Spleen (tissue), 11 donors: Measurements from ENCODE around the gene AIRE. TPM values are rescaled to one million over a fixed set of nuclear protein-coding genes. Genes with fewer than 3 reads are reported as not detected.

Experiments
- DNase-seq: peaks from one replicate; pipeline ENCODE4 v3.0.0-alpha.2; 2020
- H3K27ac ChIP-seq, 8 donors: fragments of 200-600 bp; sonication (generic) in 7 of 8; 1 replicate in 4 of 8; 2 replicates in 4 of 8; pipeline versions ENCODE4 v1.5.0 to v1.8.0; 2016 to 2021; ENCODE audit warnings: inconsistent platforms in 4 of 8, mild to moderate bottlenecking in 4 of 8, moderate library complexity in 1 of 8
- H3K27me3 ChIP-seq, 7 donors: fragments of 200-600 bp; sonication (generic) in 6 of 7; replicated peaks in 1 of 7; 1 replicate in 4 of 7; 2 replicates in 3 of 7; pipeline versions ENCODE4 v1.5.0 to v1.8.0; 2016 to 2021; ENCODE audit warnings: inconsistent platforms in 3 of 7, mild to moderate bottlenecking in 1 of 7
- H3K36me3 ChIP-seq, 6 donors: fragments of 200-600 bp; sonication (generic) in 5 of 6; 1 replicate in 4 of 6; 2 replicates in 2 of 6; pipeline versions ENCODE4 v1.5.0 to v1.8.0; 2016 to 2021; ENCODE audit warnings: inconsistent platforms in 2 of 6
- H3K4me1 ChIP-seq, 6 donors: fragments of 200-600 bp; sonication (generic) in 5 of 6; 1 replicate in 3 of 6; 2 replicates in 3 of 6; pipeline versions ENCODE4 v1.5.0 to v1.8.0; 2016 to 2021; ENCODE audit warnings: inconsistent platforms in 3 of 6
- H3K4me3 ChIP-seq, 8 donors: fragments of 200-600 bp; sonication (generic) in 7 of 8; 1 replicate in 4 of 8; 2 replicates in 4 of 8; pipeline versions ENCODE4 v1.5.0 to v1.8.0; 2016 to 2021; ENCODE audit warnings: inconsistent platforms in 4 of 8, mild to moderate bottlenecking in 4 of 8, moderate library complexity in 2 of 8
- H3K9me3 ChIP-seq, 8 donors: fragments of 200-600 bp; sonication (generic) in 7 of 8; 1 replicate in 4 of 8; 2 replicates in 4 of 8; pipeline versions ENCODE4 v1.5.0 to v1.8.0; 2016 to 2021; ENCODE audit warnings: inconsistent platforms in 4 of 8
- POLR2A ChIP-seq, 3 donors: fragments of 450-650 bp; IDR thresholded peaks; one replicate each; pipeline ENCODE4 v1.5.1; 2017; ENCODE audit warnings: antibody characterized with exemption in 3 of 3, mild to moderate bottlenecking in 1 of 3
- POLR2AphosphoS5 ChIP-seq, 3 donors: sonication (generic); formaldehyde crosslinking; IDR thresholded peaks; one replicate each; pipeline ENCODE4 v1.5.1; 2017; ENCODE audit warnings: antibody characterized with exemption in 3 of 3
- WGBS, 5 donors: extraction: QIAGEN DNeasy Blood & Tissue Kit in 3 of 5; methylation state at CpG; one replicate each; pipeline versions ENCODE4 v1.1.5 to v1.1.7; 2013 to 2018; 5-methylcytosine and 5-hydroxymethylcytosine counted together
- intact Hi-C: fragments of 100-400 bp; cut with DNase I; formaldehyde crosslinking; loops from one replicate; pipeline ENCODE4 v1.15.0; 2023; ENCODE audit warnings: low total_unique reads
- polyA plus RNA-seq, 3 donors: library from polyadenylated mRNA; stranded (reverse); fragments of 200-250 nt; gene quantifications; one replicate each; pipeline ENCODE4 v1.2.1, GENCODE V29; 2013
- total RNA-seq, 7 donors: library from RNA; depleted of rRNA in 3 of 7; stranded (reverse); fragments of >200 nt in 3 of 7; fragmentation: NEBNext Ultra II Directional in 4 of 7; extraction: Animal tissue kit (Norgen Biotek cat#: 25700) in 4 of 7; gene quantifications; one replicate each; pipeline versions ENCODE4 v1.1.0 to v1.2.1, GENCODE V29; 2016 to 2021
- TF ChIP-seq, protein P1 (sequence below), 11 experiments: fragments of 200-600 bp in 7 of 11; fragments of 450-650 bp in 4 of 11; sonication (generic) in 4 of 11; IDR thresholded peaks in 8 of 11; conservative IDR thresholded peaks in 3 of 11; 1 replicate in 7 of 11; 2 replicates in 4 of 11; pipeline versions ENCODE4 v1.4.0 to v1.8.0; 2016 to 2021; ENCODE audit warnings: antibody characterized with exemption in 11 of 11, inconsistent platforms in 4 of 11, mild to moderate bottlenecking in 1 of 11
- donor health status: healthy with polysubstance abuse.
- donor health status: DM: no; HTN: no; CAD: no; lungs with moderate emphysema.
- donor health status: DM: no; HTN: no; CAD: no.
- donor health status: Bipolar disorder and iron deficiency.
- donor health status: healthy.
- donor health status: DM: no; HTN: no; CAD: no.
- donor health status: DM: yes; HTN: yes; CAD: no.

AIRE gene
- total and polyA plus RNA-seq, 10 donors, result 0.08 to 0.16 (median 0.10) TPM; not detected in 6

- H3K36me3 ChIP-seq, result no peaks in the 10 kb centered on the region
- H3K4me1 ChIP-seq, result peaks cover 6 to 27% (median 16%) of the 10 kb centered on the region in 6 donors
- peak; percentile 63 for DNase-seq
- no peak overlapping the region for H3K27ac ChIP-seq
- no peaks in the 10 kb centered on the region for H3K9me3 ChIP-seq
- intact Hi-C loops, result no loop called here
- H3K27me3 ChIP-seq, result peaks cover 0 to 30% (median 21%) of the 10 kb centered on the region in 7 donors
- 77 to 85% (median 84%) methylated on average over 6 to 16 of the region's 16 CpGs for WGBS, 5 donors
- TF ChIP-seq, protein P1, sequence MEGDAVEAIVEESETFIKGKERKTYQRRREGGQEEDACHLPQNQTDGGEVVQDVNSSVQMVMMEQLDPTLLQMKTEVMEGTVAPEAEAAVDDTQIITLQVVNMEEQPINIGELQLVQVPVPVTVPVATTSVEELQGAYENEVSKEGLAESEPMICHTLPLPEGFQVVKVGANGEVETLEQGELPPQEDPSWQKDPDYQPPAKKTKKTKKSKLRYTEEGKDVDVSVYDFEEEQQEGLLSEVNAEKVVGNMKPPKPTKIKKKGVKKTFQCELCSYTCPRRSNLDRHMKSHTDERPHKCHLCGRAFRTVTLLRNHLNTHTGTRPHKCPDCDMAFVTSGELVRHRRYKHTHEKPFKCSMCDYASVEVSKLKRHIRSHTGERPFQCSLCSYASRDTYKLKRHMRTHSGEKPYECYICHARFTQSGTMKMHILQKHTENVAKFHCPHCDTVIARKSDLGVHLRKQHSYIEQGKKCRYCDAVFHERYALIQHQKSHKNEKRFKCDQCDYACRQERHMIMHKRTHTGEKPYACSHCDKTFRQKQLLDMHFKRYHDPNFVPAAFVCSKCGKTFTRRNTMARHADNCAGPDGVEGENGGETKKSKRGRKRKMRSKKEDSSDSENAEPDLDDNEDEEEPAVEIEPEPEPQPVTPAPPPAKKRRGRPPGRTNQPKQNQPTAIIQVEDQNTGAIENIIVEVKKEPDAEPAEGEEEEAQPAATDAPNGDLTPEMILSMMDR (IDR thresholded peaks at IDR 0.05 in 8 of 11, conservative IDR thresholded peaks at IDR 0.05 in 3 of 11), result no peak
- TF ChIP-seq POLR2AphosphoS5 (IDR thresholded peaks at IDR 0.05) (no peak), POLR2A (IDR thresholded peaks at IDR 0.05) (no peak)
- H3K4me3 ChIP-seq, result no peak overlapping the region
These were observed 4.8 kb downstream of the AIRE start for GRCh38 chr21:44290327-44291077.

- peak; percentile 76 for DNase-seq
- no peaks in the 10 kb centered on the region for H3K36me3 ChIP-seq
- no peak for TF ChIP-seq POLR2A (IDR thresholded peaks at IDR 0.05)
- TF ChIP-seq POLR2AphosphoS5 (IDR thresholded peaks at IDR 0.05), result no peak
- H3K27ac ChIP-seq, result no peak overlapping the region
- peaks cover 8 to 30% (median 19%) of the 10 kb centered on the region in 6 donors for H3K4me1 ChIP-seq
- intact Hi-C loops, result no loop called here
- peaks cover 0 to 30% (median 16%) of the 10 kb centered on the region in 7 donors for H3K27me3 ChIP-seq
- no peaks in the 10 kb centered on the region for H3K9me3 ChIP-seq
- WGBS, 5 donors, result 67 to 82% (median 78%) methylated on average over 7 to 33 of the region's 33 CpGs
- H3K4me3 ChIP-seq, result no peak overlapping the region
These were observed 5.6 kb downstream of the AIRE start for GRCh38 chr21:44291078-44291935.

DNA sequence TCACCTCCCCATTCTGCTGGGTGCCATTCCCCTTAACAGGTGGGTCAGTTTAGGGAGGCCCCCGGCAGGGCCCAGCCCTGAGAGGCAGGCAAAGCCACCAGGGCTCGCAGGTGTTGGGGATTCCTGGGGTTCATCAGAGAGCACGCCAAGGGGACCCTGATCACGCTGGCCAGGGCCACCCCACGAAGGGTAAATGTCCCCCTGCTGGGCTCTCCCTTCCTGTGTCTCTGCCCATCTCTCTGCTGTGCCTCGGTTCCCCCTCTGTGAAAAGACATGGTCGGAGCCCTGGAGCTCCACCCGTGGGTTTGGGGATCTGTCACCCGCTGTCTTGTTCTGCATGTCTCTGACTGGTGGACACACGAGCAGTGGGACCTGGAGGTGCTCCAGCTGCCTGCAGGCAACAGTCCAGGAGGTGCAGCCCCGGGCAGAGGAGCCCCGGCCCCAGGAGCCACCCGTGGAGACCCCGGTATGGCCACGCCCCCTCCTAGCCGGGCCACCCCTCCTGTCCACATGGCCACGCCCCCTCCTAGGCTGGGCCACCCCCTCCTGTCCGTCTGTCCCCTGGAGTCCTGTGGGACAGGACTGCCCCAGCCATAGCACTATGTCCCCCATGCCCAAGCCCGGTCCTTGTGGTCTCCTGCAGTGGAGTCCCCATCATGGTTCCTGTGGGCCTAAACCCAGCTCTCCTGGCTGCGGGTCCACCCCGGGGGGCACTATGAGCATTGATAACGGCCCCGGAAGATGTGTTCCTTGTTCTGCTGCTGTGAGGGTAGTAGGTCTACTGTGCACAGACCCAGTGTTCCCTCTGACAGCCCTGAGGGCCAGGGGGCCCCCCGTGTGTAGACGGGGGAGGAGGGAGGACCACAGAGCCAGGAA lies 6.5 kb downstream of the AIRE start:
- no peak for DNase-seq
- WGBS, 5 donors, result 44 to 82% (median 71%) methylated on average over 4 to 25 of the region's 25 CpGs
- intact Hi-C loops, result no loop called here
- Histone ChIP-seq H3K36me3 (no peaks in the 10 kb centered on the region), H3K27me3 (peaks cover 0 to 28% (median 8%) of the 10 kb centered on the region in 7 donors), H3K27ac (no peak overlapping the region), H3K4me3 (no peak overlapping the region), H3K9me3 (no peaks in the 10 kb centered on the region), H3K4me1 (peaks cover 8 to 39% (median 20%) of the 10 kb centered on the region in 6 donors)
- no peak for TF ChIP-seq POLR2AphosphoS5 (IDR thresholded peaks at IDR 0.05)
- TF ChIP-seq, protein P1 (IDR thresholded peaks at IDR 0.05 in 8 of 11, conservative IDR thresholded peaks at IDR 0.05 in 3 of 11), result no peak
- TF ChIP-seq POLR2A (IDR thresholded peaks at IDR 0.05), result no peak

- intact Hi-C loops, result no loop called here
- Histone ChIP-seq H3K36me3 (no peaks in the 10 kb centered on the region), H3K27ac (no peak overlapping the region), H3K4me1 (peaks cover 10 to 45% (median 26%) of the 10 kb centered on the region in 6 donors), H3K9me3 (no peaks in the 10 kb centered on the region), H3K4me3 (no peak overlapping the region), H3K27me3 (peaks cover 0 to 25% (median 1%) of the 10 kb centered on the region in 7 donors)
- no peak for DNase-seq
- 86 to 100% (median 94%) methylated on average over 3 to 15 of the region's 15 CpGs for WGBS, 5 donors
- TF ChIP-seq, protein P1 (IDR thresholded peaks at IDR 0.05 in 8 of 11, conservative IDR thresholded peaks at IDR 0.05 in 3 of 11), result no peak
- TF ChIP-seq POLR2A (IDR thresholded peaks at IDR 0.05), result no peak
- no peak for TF ChIP-seq POLR2AphosphoS5 (IDR thresholded peaks at IDR 0.05)
These were observed 7.1 kb downstream of the AIRE start for GRCh38 chr21:44292812-44293195.
